K562 (cell line): ENCODE data around the gene PI4KA.
"Not testable (repeated sequence)": the region's sequence is repeated elsewhere in the genome, so short reads cannot be mapped to it uniquely, and the experiment has no call there.

ENCODE experiments used
- GATAD2B ChIP-seq: fragments of 450-650 bp; IDR thresholded peaks from 2 replicates; pipeline ENCODE4 v1.6.1; 2017; ENCODE audit warnings: mild to moderate bottlenecking, borderline replicate concordance
- HDAC3 ChIP-seq: fragments of 450-650 bp; IDR thresholded peaks from 2 replicates; pipeline ENCODE4 v1.6.1; 2018; ENCODE audit warnings: borderline replicate concordance, mild to moderate bottlenecking, moderate library complexity; ENCODE audit not compliant: partially characterized antibody
- NKRF ChIP-seq: fragments of 450-650 bp; IDR thresholded peaks from 2 replicates; pipeline ENCODE4 v1.6.1; 2016; ENCODE audit warnings: borderline replicate concordance
- SMC3 ChIP-seq: conservative IDR thresholded peaks from 2 replicates; pipeline ENCODE4 v1.6.1; 2011; ENCODE audit warnings: low read depth, low read length, improper control_type of control experiment; ENCODE audit not compliant: insufficient read depth
- ZBTB11 ChIP-seq, 3 experiments: fragments of 200-800 bp in 1 of 3; fragments of 250-450 bp in 1 of 3; fragments of 450-650 bp in 1 of 3; sonication (Bioruptor Pico) in 1 of 3; sonication (Bioruptor generic) in 1 of 3; formaldehyde crosslinking in 1 of 3; IDR thresholded peaks; 2 replicates each; pipeline versions ENCODE4 v1.6.1 to v1.8.0; 2016 to 2022; ENCODE audit warnings: mild to moderate bottlenecking in 2 of 3, missing genetic modification characterization in 2 of 3, missing compliant biosample characterization in 1 of 3, moderate library complexity in 1 of 3

- not testable (repeated sequence) for TF ChIP-seq HDAC3; NKRF; SMC3; GATAD2B; ZBTB11 (CRISPR knock-in tag; IDR thresholded peaks at IDR 0.05)
Observed at GRCh38 chr22:20685764-20686163, 172.8 kb downstream of the PI4KA start.
